Lower leg skin (tissue), 3 donors: ENCODE measurements around the gene VWA8.

Source experiments
- POLR2A ChIP-seq, 2 donors: fragments of 450-650 bp; IDR thresholded peaks; one replicate each; pipeline ENCODE4 v1.6.1; 2016 to 2017; ENCODE audit warnings: antibody characterized with exemption in 2 of 2, mild to moderate bottlenecking in 1 of 2, moderate library complexity in 1 of 2
- TF ChIP-seq, protein P1 (sequence below), 3 donors: fragments of 450-650 bp; IDR thresholded peaks; one replicate each; pipeline ENCODE4 v1.5.1; 2016; ENCODE audit warnings: antibody characterized with exemption in 3 of 3, mild to moderate bottlenecking in 3 of 3, moderate library complexity in 2 of 3

DNA sequence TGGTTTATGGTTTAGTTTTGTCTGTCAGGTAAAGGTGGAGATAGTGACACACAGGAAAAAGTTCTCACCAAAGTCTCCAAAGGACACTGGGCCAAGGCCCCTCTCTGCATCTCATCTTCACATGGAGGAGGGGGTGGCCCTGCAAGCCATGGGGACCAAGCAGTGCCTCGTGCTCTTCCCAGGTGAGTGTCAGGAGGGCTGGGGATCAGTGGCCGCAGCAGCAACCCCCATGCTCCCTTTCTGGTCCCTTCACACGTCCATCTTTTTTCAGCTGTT, 415.5 kb downstream of the VWA8 start:
- TF ChIP-seq, protein P1, sequence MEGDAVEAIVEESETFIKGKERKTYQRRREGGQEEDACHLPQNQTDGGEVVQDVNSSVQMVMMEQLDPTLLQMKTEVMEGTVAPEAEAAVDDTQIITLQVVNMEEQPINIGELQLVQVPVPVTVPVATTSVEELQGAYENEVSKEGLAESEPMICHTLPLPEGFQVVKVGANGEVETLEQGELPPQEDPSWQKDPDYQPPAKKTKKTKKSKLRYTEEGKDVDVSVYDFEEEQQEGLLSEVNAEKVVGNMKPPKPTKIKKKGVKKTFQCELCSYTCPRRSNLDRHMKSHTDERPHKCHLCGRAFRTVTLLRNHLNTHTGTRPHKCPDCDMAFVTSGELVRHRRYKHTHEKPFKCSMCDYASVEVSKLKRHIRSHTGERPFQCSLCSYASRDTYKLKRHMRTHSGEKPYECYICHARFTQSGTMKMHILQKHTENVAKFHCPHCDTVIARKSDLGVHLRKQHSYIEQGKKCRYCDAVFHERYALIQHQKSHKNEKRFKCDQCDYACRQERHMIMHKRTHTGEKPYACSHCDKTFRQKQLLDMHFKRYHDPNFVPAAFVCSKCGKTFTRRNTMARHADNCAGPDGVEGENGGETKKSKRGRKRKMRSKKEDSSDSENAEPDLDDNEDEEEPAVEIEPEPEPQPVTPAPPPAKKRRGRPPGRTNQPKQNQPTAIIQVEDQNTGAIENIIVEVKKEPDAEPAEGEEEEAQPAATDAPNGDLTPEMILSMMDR (IDR thresholded peaks at IDR 0.05), result no peak
- no peak for TF ChIP-seq POLR2A (IDR thresholded peaks at IDR 0.05)
